ENCODE data around the gene SREBF2.

- TF ChIP-seq EZH2 (IDR thresholded peaks at IDR 0.05; ENCODE audit: insufficient read depth, poor library complexity, severe bottlenecking) = no peak
- TF ChIP-seq EZH2phosphoT487 (IDR thresholded peaks at IDR 0.05; ENCODE audit: insufficient read depth, low read depth) = no peak
Observed at GRCh38 chr22:41943661-41944209, 110.8 kb downstream of the SREBF2 start.

Measured in GM23248 (cell line).